Measurements from ENCODE around the gene DDN.

The DDN gene

DNA sequence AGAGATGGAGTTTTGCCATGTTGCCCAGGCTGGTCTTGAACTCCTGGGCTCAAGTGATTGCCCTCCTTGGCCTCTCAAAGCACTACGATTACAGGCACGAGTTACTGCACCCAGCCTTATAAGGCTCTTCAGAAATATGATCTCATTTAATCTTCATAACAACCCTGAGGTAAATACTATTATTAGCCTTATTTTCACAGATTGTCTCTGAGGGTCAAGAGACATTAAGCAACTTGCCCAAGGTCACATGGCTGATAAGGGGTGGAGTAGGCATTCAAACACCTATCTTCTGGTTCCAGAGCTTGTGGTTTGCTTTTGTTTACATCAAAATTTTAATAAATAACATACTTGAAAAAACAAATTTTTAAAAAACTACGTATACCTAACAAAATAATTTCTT is 14.3 kb upstream of the DDN start:
- DNase-seq (ENCODE audit: low spot score), result no peak

DNA sequence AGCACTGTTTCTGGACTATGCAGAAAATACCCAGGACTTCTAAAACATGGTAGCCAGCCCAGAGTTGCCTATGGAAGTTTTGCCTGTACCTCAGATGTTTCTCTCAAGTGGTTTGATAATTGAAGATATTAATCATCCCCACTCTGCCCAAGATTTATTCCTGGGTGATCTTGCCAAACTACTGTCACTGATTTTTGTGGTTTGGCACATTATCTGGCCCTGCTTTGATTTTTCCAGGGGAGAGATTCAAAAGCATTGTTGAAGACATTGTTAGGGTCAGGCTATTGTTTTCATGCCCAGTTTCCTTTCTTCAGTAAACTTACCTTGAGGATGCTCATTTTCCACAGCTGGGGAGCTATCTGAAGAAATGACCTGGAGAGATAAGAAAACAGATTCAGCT is 13.6 kb upstream of the DDN start:
- DNase-seq (ENCODE audit: low spot score), result no peak

DNA sequence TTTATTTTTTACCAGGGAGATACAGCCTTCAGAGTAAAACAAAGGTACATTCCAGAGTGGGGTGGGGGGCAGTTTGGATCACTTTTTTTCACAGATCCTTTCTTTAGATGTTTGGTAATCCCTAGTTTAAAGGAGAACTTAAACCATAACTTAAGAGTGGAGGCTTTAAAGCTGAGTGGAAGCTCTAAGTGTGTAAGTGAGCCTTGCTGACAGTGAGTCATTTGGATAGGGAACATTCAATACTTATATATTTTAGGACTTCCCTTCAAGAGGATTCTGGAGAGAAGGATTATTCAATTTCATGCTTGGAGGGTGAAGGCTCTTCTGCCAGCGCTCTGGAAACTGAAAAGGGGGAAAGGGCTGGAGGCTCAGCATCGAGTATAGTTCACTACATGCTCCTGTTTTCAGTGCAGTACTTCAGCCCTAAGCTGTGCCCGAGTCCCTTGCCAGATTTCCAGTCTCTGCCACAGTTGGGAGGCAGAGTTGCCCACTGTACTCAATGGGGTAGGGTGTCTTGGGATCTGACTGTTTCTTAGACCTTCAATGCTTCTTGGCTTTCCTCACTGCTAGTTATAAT is 11.0 kb upstream of the DDN start:
- no peak for DNase-seq (ENCODE audit: low spot score)

DNA sequence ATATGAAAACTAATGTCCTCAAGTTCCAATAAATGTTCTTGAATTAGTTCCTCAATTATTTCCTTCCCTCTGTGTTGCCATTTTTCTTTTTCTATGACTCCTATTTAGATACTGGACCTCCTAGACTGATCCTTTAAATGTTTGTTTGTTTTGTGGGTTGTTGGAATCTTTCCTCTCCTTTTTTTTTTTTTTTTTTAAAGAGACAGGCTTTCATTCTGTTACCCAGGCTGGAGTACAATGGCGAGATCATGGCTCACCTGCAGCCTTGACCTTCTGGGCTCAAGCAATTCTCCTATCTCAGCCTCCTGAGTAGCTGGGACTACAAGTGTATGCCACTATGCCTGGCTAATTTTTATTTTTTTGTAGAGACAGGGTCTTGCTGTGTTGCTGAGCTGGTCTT is 9.8 kb upstream of the DDN start:
- DNase-seq (ENCODE audit: low spot score), result no peak

DNA sequence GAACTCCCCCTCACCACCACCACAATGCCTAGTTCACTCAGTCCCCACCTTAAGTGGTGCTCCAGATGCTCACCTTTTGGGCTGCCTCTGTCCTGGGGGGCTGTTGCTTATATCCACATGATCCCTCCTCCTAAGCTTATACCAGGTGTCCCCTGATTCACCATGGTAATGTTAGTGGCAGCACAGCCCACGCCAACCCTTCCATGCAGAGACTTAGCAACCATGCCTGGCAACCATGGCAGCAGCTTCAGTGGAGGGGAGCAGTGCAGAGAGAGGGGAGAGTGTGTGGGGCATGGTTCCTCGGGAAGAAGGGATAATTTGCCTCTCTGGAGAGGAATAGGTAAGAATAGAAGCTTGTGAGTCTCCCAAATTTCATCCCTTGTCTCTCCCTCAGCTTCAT is 1.2 kb upstream of the DDN start:
- peak; percentile 79 for DNase-seq (ENCODE audit: low spot score)

DNA sequence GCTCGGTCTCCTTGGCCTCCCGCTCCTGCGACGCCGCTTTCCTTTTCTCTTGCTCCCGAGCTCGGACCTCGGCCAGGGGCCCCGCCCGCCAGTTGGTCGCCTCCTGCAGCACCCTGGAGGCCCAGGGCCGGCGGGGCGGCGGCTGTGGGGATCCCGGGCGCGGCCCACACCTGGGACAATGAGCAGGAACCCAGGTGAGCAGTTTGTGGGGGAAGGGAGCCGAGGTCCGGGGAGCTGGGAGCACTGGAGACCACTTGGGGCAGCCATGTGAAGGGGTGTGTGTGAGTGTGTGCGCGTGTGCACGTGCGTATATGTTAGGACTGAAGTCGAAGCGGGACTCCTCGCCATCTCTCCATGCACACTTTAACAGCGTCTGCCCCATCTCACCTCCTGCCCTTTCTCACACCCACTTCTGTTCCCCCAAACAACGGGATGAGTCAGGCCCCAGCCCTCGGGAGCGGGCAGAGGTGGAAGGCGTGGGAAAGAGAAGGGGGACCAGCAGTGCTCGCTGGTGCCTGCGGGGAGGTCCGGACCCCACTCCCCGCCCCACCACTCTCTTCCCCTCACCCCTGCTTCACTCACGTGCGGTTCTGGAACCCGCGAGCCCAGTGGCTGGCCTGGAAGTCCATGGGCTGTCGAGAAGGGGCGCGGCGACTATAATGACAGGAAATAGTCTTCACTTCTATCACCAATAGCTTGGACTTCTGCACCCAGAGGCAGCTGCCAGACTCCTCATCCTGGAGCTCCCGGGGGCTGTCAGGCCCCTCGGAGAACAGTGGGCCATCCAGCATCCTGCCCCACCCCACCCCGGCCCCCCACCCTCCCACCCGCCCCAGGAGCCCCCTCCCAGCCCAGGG is 450 bp downstream of the DDN start:
- DNase-seq (ENCODE audit: low spot score), result no peak

DNA sequence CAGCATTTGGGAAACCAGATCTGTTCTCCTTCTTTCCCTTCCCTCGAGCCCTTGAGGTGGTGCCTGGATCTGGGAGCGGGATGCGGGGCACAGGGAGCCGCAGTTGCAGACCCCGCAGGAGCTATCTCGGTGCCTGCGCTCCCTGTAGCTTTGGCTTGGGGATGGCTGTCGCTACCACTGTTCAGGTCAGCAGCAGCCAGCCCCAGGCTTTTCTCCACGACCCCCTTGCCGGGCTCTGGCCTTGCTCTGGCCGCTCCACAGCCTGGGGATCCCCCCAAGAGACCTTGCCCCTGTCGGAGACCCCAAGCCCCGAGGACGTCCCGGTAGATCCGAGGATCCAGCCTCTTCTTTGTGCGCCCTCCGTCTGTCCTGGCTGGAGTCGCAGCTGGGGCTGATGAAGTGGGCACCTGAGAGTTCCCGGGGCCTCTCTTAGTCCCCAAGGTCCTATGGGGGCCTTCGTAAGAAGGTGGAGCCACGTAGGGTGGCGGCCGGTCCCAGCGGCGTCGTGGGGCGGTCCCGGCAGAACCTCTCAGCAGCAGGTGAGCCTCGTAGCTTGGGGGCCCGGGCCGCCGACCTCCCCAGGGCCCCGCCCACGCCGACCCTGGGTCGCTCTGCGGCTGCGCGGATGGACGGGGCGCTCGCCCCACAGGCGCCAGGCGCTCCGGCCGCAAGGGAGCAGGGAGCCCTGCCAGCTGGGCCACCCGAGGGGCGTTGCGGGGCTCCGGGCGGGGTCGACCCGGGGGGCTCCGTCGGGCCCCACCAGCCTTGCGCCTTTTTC is 1.3 kb downstream of the DDN start:
- no peak for DNase-seq (ENCODE audit: low spot score)

DNA sequence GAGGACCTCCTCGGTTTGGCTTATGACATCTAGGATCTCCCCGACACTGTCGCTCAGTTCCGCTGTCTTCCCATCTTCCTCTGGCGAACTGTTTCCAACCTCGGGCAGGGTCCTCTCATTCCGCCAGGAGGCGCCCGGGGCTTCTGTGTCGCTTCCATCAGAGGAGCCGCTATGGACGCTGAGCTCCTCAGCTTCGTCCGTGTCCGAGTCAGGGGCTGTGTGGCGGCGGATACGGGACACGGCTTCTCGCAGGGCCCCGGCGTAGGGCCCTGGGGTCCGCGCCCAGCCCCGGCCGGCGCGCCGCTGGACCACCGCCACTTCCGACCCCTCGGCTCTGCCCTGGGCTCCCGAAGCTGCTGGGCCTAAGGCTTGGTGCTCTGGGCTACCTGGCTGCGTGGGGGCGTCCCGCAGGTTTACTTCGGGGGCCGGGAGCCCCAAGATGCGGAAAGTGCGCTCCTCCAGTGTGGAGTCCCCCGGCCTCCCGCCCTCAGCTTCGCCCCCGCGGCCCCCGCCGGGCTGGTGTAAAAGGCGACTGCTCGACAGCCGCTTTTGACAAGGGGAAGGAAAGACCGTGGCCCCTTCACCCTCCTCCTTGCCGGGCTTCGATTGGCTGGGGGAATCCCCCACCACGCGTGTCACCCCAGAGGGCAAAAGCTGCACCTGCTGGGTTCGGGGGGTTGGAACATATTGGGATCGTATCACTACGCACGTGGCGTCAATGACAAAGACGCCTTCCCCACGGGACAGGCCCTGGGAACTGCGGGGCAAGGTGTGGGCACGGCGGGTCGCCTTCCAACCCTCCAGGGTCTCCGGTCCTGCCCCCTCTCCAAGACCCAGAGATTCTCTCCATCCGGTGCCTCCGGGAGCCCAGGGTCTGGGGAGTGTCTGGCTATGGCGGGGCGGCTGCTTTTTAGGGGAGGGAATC is 2.1 kb downstream of the DDN start:
- peak; percentile 70 for DNase-seq (ENCODE audit: low spot score)

DNA sequence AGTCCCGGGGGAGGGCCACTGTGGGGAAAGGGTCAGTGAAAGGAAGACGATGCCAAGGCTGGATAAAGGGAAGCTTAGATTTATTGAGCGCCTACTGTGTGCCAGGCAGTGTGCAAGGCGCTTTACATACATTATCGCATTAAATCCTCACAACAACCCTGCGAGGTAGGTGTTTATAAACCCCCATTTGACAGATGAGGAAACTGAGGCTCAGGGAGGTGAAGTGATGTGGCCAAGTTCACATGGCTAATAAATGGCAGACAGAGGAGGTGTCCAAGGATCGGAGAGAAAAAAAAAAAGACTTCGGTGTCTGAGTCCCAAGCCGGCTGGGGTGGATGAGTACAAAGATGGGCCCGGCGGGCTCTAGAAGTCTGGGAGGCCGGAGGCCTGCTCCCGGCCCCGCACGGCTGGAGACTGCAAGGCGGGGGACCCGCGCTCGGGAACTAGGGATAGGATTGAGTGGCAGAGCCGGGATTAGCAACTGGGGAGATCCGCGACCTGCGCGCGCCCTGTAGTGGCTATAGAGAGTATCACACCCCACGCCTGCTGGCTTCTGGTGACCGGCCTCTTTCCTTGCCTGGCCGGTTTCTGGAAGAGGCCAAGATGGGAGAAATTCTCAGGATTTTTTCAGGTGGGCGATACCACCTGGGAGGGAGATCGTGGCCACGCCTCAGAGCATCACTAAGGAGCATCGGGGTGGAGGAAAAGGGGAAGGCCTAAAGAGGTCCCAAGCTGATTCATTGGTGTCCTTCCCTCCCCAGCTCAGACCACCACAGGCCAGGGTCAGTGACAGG is 3.9 kb downstream of the DDN start:
- DNase-seq (ENCODE audit: low spot score), result peak; percentile 71

DNA sequence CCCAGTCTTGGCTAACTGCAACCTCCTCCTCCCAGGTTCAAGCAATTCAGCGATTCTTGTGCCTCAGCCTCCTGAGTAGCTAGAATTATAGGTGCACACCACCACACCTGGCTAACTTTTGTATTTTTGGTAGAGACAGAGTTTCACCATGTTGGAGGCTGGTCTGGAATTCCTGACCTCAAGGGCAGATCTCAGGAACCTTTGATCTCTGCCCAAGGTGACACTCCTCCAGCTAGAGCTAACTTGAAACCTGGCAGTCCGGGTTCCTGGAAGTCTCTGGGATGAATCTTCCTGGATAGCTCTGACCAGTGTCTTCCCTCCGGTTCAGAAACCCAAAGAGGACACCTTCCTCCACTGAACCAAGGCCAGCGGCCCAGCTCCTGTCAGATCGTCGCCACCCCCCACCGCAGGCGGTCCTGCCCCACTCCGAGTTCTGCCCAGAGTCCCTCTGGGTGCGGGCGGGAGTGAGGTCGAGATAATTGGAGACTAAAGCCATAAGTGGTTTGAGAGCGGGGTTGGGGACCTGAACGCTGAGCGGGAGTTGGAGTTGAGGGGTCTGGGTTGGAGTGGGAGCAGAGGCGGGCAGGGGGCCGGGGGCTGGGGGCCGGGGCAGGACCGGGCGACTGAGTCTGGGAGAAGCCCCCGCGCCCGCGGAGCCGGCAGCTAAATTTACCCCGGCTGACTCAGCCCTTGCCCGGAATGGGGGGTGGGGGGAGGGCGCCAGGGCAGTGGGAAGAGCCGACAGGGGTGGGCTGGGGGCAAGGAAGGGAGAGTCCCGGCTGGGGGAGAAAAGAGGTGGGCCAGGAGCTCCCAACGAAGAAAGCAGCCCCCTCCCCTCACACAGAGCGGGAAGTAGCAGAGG is 4.7 kb downstream of the DDN start:
- no peak for DNase-seq (ENCODE audit: low spot score)

DNA sequence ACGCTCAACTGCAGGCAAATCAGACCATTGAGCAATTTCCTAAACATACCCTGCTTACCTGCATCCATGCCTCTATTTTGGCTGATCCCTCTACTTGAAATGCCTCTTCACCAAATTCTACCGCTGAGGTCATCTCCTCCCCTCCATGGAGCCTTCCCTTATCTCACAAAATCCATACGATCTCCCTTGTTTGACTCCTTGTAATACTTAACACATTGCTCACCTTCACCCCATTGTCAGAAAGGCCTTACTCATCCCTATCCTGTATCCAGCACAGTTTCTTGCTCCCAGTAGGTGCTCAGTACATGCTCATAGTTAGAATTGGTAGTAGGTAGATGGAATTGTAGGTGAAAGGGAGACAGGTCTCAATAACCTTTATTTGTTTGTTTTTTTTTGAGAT is 5.4 kb downstream of the DDN start:
- no peak for DNase-seq (ENCODE audit: low spot score)

DNA sequence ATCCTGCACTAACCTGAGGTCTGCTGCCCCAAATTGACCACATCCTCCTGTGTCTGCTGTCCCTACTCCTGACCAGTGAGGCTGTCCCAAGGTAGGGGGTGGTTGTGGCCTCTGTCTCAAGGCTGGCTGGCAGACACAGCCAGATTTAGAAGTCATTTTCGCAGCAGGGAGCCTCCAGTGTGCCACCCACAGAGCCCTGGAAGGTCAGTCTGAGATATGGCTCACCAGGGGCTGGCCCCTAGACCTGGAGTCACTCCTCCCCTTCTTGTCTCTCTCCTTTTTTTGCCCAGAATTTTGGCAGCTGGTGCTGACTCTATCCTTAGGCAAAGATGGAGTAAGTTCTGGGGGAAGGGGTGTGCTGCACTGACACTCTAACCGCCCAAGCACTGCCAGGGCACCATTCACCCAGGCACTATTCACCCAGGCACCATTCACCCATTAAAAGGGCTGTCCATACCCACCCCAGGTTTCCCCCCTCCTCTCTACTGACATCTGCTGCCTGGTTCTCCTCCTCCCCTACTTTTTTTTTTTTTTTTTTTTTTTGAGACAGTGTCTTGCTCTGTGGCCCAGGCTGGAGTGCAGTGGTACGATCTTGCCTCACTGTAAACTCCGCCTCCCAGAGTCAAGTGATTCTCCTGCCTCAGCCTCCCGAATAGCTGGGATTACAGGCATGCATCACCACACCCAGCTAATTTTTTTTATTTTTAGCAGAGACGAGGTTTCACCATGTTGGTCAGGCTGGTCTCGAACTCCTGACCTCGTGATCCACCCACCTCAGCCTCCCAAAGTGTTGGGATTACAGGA is 7.7 kb downstream of the DDN start:
- no peak for DNase-seq (ENCODE audit: low spot score)

DNA sequence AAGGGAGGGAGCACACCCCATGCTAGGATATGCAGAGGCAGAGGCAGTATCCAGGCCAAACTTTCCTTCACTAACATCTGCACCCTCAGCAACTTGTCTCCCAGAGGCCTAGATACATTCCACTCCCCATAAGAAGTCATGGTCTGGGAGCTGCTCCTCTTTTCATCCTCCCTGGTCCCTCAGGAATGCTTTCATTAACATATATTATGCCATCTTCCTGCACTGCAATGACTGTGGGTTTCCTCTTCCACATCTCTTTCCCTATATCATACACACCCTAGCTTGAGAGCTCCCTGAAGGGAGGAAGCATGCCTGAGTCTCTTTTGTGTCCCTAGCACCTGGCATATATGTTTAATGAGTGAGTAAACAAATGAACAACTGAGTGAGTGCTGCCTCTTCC is 8.6 kb downstream of the DDN start:
- no peak for DNase-seq (ENCODE audit: low spot score)

DNA sequence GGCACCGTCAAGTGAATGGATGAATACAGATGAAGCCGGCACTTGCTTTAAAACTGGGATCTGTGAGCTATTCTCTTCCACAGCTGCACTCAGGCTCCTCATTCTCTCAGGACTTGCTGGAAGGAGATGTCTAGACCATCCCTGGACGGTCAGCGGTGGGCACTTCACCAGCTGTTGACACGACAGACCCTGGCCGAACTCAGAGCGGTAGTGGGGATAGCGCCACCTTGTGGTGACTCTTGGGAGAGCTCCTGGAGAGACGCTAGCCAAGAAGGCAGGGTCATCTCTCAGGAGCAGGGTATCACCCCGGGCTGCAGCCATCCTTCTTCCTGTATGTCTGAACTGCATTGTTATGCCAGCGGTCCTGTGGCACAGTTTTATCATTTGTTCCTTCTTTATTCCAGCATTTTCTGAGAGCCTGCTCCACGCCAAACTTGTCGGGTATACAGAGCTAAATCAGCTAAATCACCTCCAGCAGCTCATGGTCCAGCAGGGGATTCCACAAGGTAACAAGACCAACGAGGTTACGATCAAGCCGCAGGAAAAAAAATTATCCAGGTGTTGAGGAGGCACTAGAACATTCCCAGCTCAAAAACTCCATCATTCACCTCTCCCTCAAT is 11.0 kb downstream of the DDN start:
- no peak for DNase-seq (ENCODE audit: low spot score)

DNA sequence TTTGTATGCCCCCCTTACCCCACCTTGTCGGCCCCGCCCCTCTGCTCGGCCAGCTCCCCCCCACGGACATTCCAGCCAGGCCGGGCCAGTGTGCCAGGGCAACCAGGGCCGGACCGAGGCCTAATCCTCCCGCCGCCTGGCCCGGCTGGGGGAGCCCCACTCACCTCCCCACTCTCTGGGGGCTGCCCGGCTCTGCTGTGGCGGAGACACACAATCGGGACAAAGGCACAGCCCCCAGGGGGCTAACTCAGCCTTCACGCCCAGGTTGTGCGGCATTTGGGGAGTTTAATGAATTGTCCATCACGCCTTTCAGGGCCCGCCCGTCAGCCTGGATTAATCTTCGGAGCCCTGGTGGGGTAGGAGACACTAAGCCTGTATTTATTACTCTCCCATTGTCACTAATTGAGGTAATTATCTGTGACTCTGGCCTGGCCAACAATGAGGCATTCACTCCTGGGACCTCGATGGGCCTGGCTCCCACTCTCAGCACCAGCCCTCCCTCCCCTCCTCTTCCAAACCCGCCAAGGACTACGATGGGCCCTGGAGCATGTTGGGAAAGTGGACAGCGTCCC is 12.4 kb downstream of the DDN start:
- no peak for DNase-seq (ENCODE audit: low spot score)

DNA sequence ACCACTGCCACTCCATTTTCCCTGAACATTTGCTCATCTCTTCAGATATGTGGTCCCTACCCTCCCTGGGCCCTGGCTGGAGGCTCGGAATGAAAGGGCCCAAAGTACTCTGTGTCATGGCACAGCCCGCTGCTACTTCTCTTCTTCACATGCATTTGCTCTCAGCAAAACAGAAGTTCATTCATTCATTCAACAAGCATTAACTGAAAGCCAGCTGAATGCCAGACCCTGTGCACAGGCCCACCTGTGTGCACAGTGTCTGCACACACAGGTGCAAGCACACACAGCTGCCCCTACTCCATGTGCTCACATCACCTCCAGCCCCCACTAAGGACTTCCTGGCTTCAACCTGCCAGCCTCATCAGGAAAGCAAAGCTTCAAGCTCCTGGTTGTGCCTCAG is 13.3 kb downstream of the DDN start:
- DNase-seq (ENCODE audit: low spot score), result no peak

DNA sequence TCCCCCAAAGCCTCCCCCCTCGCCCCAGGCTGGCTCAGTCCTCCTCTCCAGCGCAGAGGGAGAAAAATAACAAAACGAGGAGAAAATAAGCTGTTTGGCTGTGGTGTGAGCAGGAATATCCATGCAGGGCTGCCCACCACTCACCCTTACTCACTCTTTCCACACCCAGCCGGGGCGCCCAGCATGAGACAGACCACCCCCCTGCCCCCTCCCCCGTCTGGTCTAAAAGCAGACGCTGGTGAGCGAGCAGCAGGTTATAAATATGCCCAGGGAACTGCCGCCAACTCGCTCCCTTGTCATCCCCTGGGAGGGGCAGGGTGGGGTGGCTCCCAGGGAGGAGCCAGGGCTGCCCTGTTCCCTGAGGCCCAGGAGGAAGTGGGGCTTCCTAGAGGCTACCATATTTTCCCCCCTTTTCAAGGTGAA is 13.7 kb downstream of the DDN start:
- DNase-seq (ENCODE audit: low spot score), result no peak

DNA sequence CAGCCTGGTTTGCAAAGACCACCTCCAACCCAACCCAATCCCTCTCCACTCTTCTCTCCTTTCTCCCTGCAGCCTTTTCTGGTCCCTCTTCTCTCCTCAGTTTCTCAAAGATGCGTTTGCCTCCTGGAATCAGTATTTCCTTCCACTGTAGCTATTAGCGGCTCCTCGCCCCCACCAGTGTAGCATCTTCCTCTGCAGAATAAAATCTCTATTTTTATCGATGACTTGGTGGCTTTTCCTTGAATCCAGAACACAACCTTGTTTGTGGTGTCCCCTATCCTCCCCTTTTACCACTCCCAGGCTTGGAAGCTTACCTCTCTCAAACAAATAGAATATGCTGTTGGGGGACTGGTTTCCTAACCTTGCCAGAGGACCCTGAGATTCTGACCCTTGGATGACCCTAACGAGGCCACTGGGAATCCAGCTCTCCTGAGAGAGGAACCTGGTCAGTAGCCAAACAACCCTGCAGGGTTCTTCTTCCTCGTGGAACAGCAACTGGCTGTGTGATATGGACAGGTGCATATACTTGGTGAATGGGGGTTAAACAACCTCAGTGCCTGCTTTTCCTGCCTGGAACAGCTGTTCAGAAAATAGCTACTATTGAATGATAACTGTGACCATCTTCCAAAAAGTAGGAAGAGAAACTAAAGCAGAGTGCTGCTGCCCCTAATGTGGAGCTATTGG is 16.6 kb downstream of the DDN start:
- DNase-seq (ENCODE audit: low spot score), result no peak

Data from putamen (tissue), 1 donor.